Endothelial cell of umbilical vein (primary cell): ENCODE results near the gene PROCA1. TPM values are rescaled to one million over a fixed set of nuclear protein-coding genes. Genes with fewer than 3 reads are reported as not detected.
A peak's percentile ranks its signal among the peaks of the same experiment; 100 is the strongest.

Source experiments
- BruUV-seq: library from RNA; stranded (reverse); fragments of 400-500 nt; replicated peaks from 2 replicates; lab custom pipeline; 2021; lab: Mats Ljungman, UMichigan
- CTCF ChIA-PET: fragments of 300-600, 350-600 bp; sonication (Branson Sonifier 250); formaldehyde crosslinking; loops from one replicate; lab custom pipeline; 2021; ENCODE audit warnings: antibody characterized with exemption, inconsistent platforms; lab: Charles Lee
- POLR2A ChIA-PET: fragments of 300-600, 350-600 bp; sonication (Branson Sonifier 250); formaldehyde crosslinking; loops from one replicate; lab custom pipeline; 2021; ENCODE audit warnings: antibody characterized with exemption, inconsistent platforms; lab: Charles Lee
- DNase-seq: peaks from one replicate; pipeline ENCODE4 v3.0.0-alpha.2; 2011; ENCODE audit warnings: low read depth, low spot score
- FAIRE-seq: peaks from 2 replicates; lab custom pipeline; 2011; peaks lifted over from hg19 to GRCh38; lab: Jason Lieb, UNC
- H2AFZ ChIP-seq: 2 replicates; pipeline ENCODE4 v1.6.0; 2012; ENCODE audit warnings: low read depth, low read length, control low read depth, inconsistent platforms
- H3K27ac ChIP-seq: 2 replicates; pipeline ENCODE4 v1.5.1; 2011; ENCODE audit warnings: low read depth, mild to moderate bottlenecking, control low read depth, low read length, moderate library complexity; ENCODE audit not compliant: insufficient read depth
- H3K27me3 ChIP-seq, 2 experiments: 2 replicates each; pipeline versions ENCODE4 v1.6.0 to v1.6.1; 2011; ENCODE audit warnings: low read length in 2 of 2, mixed read lengths in 1 of 2; ENCODE audit not compliant: control insufficient read depth in 2 of 2, insufficient read depth in 2 of 2
- H3K36me3 ChIP-seq, 2 experiments: 2 replicates in 1 of 2; 3 replicates in 1 of 2; pipeline ENCODE4 v1.5.1; 2011; ENCODE audit warnings: low read length in 2 of 2, mild to moderate bottlenecking in 1 of 2, moderate library complexity in 1 of 2; ENCODE audit not compliant: control insufficient read depth in 2 of 2, insufficient read depth in 2 of 2; ENCODE audit errors: extremely low read depth in 1 of 2
- H3K4me1 ChIP-seq: 3 replicates; pipeline ENCODE4 v1.5.1; 2011; ENCODE audit warnings: mild to moderate bottlenecking, low read length; ENCODE audit not compliant: control insufficient read depth, insufficient read depth; ENCODE audit errors: extremely low read depth
- H3K4me2 ChIP-seq: 2 replicates; pipeline ENCODE4 v1.6.1; 2011; ENCODE audit warnings: low read length, control low read depth, mixed read lengths; ENCODE audit not compliant: insufficient read depth
- H3K4me3 ChIP-seq, 3 experiments: fragments of 200-600 bp in 1 of 3; sonication (generic), shearing (Covaris generic) in 1 of 3; replicated peaks in 1 of 3; 2 replicates each; pipeline ENCODE4 v1.5.1; 2011 to 2016; ENCODE audit warnings: control low read depth in 3 of 3, low read length in 3 of 3, mild to moderate bottlenecking in 2 of 3, inconsistent platforms in 1 of 3, low read depth in 1 of 3, moderate library complexity in 1 of 3; ENCODE audit not compliant: insufficient read depth in 1 of 3
- H3K79me2 ChIP-seq: 2 replicates; pipeline ENCODE4 v1.6.0; 2012; ENCODE audit warnings: low read length, inconsistent platforms; ENCODE audit not compliant: control insufficient read depth, insufficient read depth
- H3K9ac ChIP-seq: replicated peaks from 2 replicates; pipeline ENCODE3; 2011; ENCODE audit warnings: low read length, control low read depth; ENCODE audit not compliant: insufficient read depth; ENCODE audit errors: extremely low read depth
- H3K9me1 ChIP-seq: replicated peaks from 3 replicates; pipeline ENCODE4 v1.6.0; 2011; ENCODE audit warnings: mild to moderate bottlenecking, low read length; ENCODE audit not compliant: control insufficient read depth, insufficient read depth; ENCODE audit errors: extremely low read depth
- H3K9me3 ChIP-seq: replicated peaks from 2 replicates; pipeline ENCODE4 v1.5.1; 2012; ENCODE audit warnings: low read length, inconsistent platforms; ENCODE audit not compliant: control insufficient read depth, insufficient read depth
- H4K20me1 ChIP-seq: replicated peaks from 2 replicates; pipeline ENCODE3; 2011; ENCODE audit warnings: mild to moderate bottlenecking, low read length; ENCODE audit not compliant: control insufficient read depth, insufficient read depth; ENCODE audit errors: extremely low read depth
- CTCF ChIP-seq, 2 donors: IDR thresholded peaks; 1 replicate in 1 of 2; 2 replicates in 1 of 2; pipeline ENCODE4 v1.5.1; 2011; ENCODE audit warnings: low read length in 2 of 2, mild to moderate bottlenecking in 2 of 2, moderate library complexity in 2 of 2, control low read depth in 1 of 2, inconsistent platforms in 1 of 2, low read depth in 1 of 2; ENCODE audit not compliant: insufficient read depth in 1 of 2; ENCODE audit errors: extremely low read depth in 1 of 2
- FOS ChIP-seq: IDR thresholded peaks from 2 replicates; pipeline ENCODE4 v1.6.1; 2011; ENCODE audit warnings: mild to moderate bottlenecking, low read length, moderate library complexity, borderline replicate concordance; ENCODE audit not compliant: insufficient read depth
- MYC ChIP-seq: IDR thresholded peaks from one replicate; pipeline ENCODE4 v1.6.1; 2011; ENCODE audit warnings: mild to moderate bottlenecking, low read depth, low read length
- POLR2A ChIP-seq: IDR thresholded peaks from 2 replicates; pipeline ENCODE4 v1.6.1; 2012; ENCODE audit warnings: low read depth, mild to moderate bottlenecking, control low read depth, low read length
- POLR2AphosphoS5 ChIP-seq: IDR thresholded peaks from 2 replicates; pipeline ENCODE4 v1.6.1; 2012; ENCODE audit warnings: low read depth, mild to moderate bottlenecking, control low read depth, low read length, moderate library complexity; ENCODE audit not compliant: insufficient read depth
- dilution Hi-C: fragments of 300-500 bp; cut with MboI; formaldehyde crosslinking; loops from one replicate; pipeline ENCODE4 v1.15.0; 2019; ENCODE audit warnings: low sequenced_read_pairs; ENCODE audit not compliant: extremely low pct_ligation_motif_present
- intact Hi-C: fragments of 100-400 bp; cut with micrococcal nuclease; formaldehyde crosslinking; loops from one replicate; pipeline ENCODE4 v1.10.0; 2022
- polyA plus RNA-seq, 4 experiments: library from polyadenylated mRNA; depleted of rRNA in 3 of 4; stranded (reverse) in 3 of 4; unstranded in 1 of 4; fragments of >200 nt; gene quantifications; 2 replicates each; pipeline versions ENCODE4 v1.2.1 to v1.2.3, GENCODE V29; 2011 to 2012; ENCODE audit warnings: missing spikeins in 1 of 4
- total RNA-seq: library from RNA; stranded (reverse); gene quantifications from 2 replicates; pipeline ENCODE4 v1.2.3, GENCODE V29; 2021

The PROCA1 gene
- total and polyA plus RNA-seq, 2 donors (not counting 3 experiments of a cell fraction or from before 2014, with no cell fraction given): 2.0 to 2.1 TPM

- no peak for TF ChIP-seq MYC
- TF ChIP-seq CTCF (IDR thresholded peaks at IDR 0.05; ENCODE audit: extremely low read depth in 1 of 2, insufficient read depth in 1 of 2, low read depth in 1 of 2, low read length in 2 of 2): no peak
- TF ChIP-seq FOS: no peak
- TF ChIP-seq POLR2AphosphoS5: peak; percentile 42
- TF ChIP-seq POLR2A: peak; percentile 64
- dilution Hi-C loops: no loop called here
- Histone ChIP-seq H3K27me3 (no peaks in the 10 kb centered on the region), H3K36me3 (peaks cover 4 to 20% of the 10 kb centered on the region in 2 experiments), H3K9ac (peak overlapping the region; percentile 91), H3K9me1 (no peaks in the 10 kb centered on the region), H3K9me3 (no peaks in the 10 kb centered on the region), H2AFZ (peak overlapping the region; percentile 1), H3K4me2 (peak overlapping the region; percentile 84), H3K27ac (peak overlapping the region; percentile 86), H3K4me1 (peaks cover 28% of the 10 kb centered on the region), H4K20me1 (no peaks in the 10 kb centered on the region), H3K79me2 (peaks cover 31% of the 10 kb centered on the region), H3K4me3 (peak overlapping the region; percentile 77 to 94 (median 86))
- ChIA-PET CTCF (interaction anchor here (2.0 to 16.6 kb wide), 3 partner anchors 16 to 208 kb away, joined by 9 to 602 read pairs (median 15); partner anchors contain the start of genes NEK8 and TLCD1), POLR2A (interaction anchor here (0.6 to 6.3 kb wide), 5 partner anchors 16 to 101 kb away, joined by 3 to 45 read pairs (median 7); partner anchors contain the start of genes NEK8, RPL23A and TLCD1)
- peak; percentile 72 for DNase-seq
- peak; percentile 90 for FAIRE-seq
- BruUV-seq: no TSS peak
- intact Hi-C loops: no loop called here
These were observed 33.5 kb upstream of the PROCA1 start for GRCh38 chr17:28744972-28745785.
